Activated naive CD4-positive, alpha-beta T cell treated with Interleukin-2 at 50 U/mL for 16 hours (primary cell): ENCODE results near the gene TBX18.

Experiments
- DNase-seq: peaks from one replicate; pipeline ENCODE4 v3.0.0-alpha.2; 2020

The TBX18 gene

GRCh38 chr6:84743616-84744015 lies 20.8 kb downstream of the TBX18 start:
- DNase-seq, result no peak

- DNase-seq, result no peak
Observed at GRCh38 chr6:84740385-84740784, 24.0 kb downstream of the TBX18 start.

- DNase-seq, result no peak
Observed at GRCh38 chr6:84739866-84740208, 24.6 kb downstream of the TBX18 start.

- DNase-seq, result no peak
Observed at GRCh38 chr6:84738996-84739865, 25.2 kb downstream of the TBX18 start.

- DNase-seq, result no peak
Observed at GRCh38 chr6:84733889-84734288, 30.5 kb downstream of the TBX18 start.

GRCh38 chr6:84731901-84732300 lies 32.5 kb downstream of the TBX18 start:
- no peak for DNase-seq

GRCh38 chr6:84731401-84731800 lies 33.0 kb downstream of the TBX18 start:
- no peak for DNase-seq

- no peak for DNase-seq
Observed at GRCh38 chr6:84728602-84729001, 35.8 kb downstream of the TBX18 start.

- DNase-seq, result no peak
Observed at GRCh38 chr6:84719152-84719551, 45.2 kb downstream of the TBX18 start.

- DNase-seq, result no peak
Observed at GRCh38 chr6:84718038-84718955, 46.1 kb downstream of the TBX18 start.

- no peak for DNase-seq
Observed at GRCh38 chr6:84709121-84709520, 55.3 kb downstream of the TBX18 start.

GRCh38 chr6:84707171-84707570 lies 57.2 kb downstream of the TBX18 start:
- no peak for DNase-seq

- no peak for DNase-seq
Observed at GRCh38 chr6:84696166-84696565, 68.2 kb downstream of the TBX18 start.

GRCh38 chr6:84691978-84692623 lies 72.3 kb downstream of the TBX18 start:
- no peak for DNase-seq

- no peak for DNase-seq
Observed at GRCh38 chr6:84688141-84688873, 76.1 kb downstream of the TBX18 start.

GRCh38 chr6:84687431-84687830 lies 77.0 kb downstream of the TBX18 start:
- no peak for DNase-seq

- DNase-seq, result no peak
Observed at GRCh38 chr6:84685983-84686584, 78.3 kb downstream of the TBX18 start.

GRCh38 chr6:84681693-84682326 lies 82.6 kb downstream of the TBX18 start:
- DNase-seq, result no peak

GRCh38 chr6:84675651-84676050 lies 88.7 kb downstream of the TBX18 start:
- DNase-seq, result no peak

- DNase-seq, result no peak
Observed at GRCh38 chr6:84674395-84674794, 90.0 kb downstream of the TBX18 start.

GRCh38 chr6:84671183-84671582 lies 93.2 kb downstream of the TBX18 start:
- DNase-seq, result no peak

- no peak for DNase-seq
Observed at GRCh38 chr6:84669945-84670344, 94.5 kb downstream of the TBX18 start.
